ACC112 (cell line): ENCODE results near the gene KLK7.

ENCODE experiments used
- H2AFZ ChIP-seq: fragments of 200-600 bp; sonication (generic); one replicate; pipeline ENCODE4 v1.6.0; 2017; ENCODE audit warnings: antibody characterized with exemption, low read length; ENCODE audit not compliant: unreplicated experiment
- H3K27ac ChIP-seq: fragments of 200-600 bp; sonication (generic); 2 replicates; pipeline ENCODE4 v1.5.1; 2014; ENCODE audit warnings: low read depth, mild to moderate bottlenecking, antibody characterized with exemption, low read length, moderate library complexity
- H3K27me3 ChIP-seq: fragments of 200-600 bp; sonication (generic); 2 replicates; pipeline ENCODE4 v1.6.1; 2014; ENCODE audit warnings: mild to moderate bottlenecking, antibody characterized with exemption, low read length, moderate library complexity, mixed read lengths; ENCODE audit not compliant: insufficient read depth
- H3K36me3 ChIP-seq: fragments of 200-600 bp; sonication (generic); 2 replicates; pipeline ENCODE4 v1.6.1; 2016; ENCODE audit warnings: mild to moderate bottlenecking, antibody characterized with exemption, low read length, moderate library complexity, mixed read lengths; ENCODE audit not compliant: insufficient read depth
- H3K4me1 ChIP-seq: fragments of 200-600 bp; sonication (generic); one replicate; pipeline ENCODE4 v1.6.1; 2016; ENCODE audit warnings: low read length, mixed read lengths; ENCODE audit not compliant: insufficient read depth, unreplicated experiment, control insufficient read depth
- H3K4me3 ChIP-seq: fragments of 200-600 bp; sonication (generic); 2 replicates; pipeline ENCODE4 v1.5.1; 2014; ENCODE audit warnings: mild to moderate bottlenecking, low read depth, low read length
- H3K79me2 ChIP-seq: fragments of 200-600 bp; sonication (generic); one replicate; pipeline ENCODE4 v1.6.0; 2016; ENCODE audit warnings: low read length; ENCODE audit not compliant: control insufficient read depth, unreplicated experiment, insufficient read depth

The KLK7 gene

DNA sequence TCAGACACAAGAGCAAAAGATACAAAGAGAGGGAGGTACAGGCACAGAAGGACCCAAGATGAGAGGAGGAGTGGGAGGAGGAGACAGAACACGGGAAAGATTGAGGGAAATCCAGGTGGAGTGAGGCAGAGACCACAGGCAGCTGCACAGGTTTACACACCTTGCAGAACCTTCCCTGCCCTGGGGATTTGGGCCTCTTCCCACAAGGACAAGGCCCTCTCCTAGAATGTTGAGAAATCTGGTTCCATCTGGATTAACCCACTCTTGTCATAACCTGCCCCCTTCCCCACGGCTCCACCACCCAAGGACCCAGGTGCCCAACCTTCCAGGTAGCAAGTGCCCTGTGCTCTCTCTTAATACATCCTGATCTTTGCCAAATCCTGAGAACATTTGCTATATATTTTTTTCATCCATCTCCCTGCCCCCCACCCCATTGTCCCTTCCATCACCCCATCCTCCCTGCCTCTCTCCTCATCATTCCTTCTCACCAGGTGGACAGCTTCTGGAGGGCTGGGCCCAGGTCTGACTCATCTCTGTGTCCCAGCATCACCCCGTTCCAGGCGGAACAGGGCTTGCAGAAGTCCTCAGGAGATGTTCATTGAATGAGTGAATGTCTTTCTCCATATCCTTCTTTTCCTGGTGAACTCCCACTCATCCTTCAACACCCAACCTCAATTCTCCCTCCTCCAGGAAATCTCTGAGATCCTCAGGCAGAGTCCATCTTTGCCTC, 26.5 kb upstream of the KLK7 start:
- peaks cover 38% of the 10 kb centered on the region; the same call in 1 of the 2 replicates for H3K27me3 ChIP-seq
- H3K27ac ChIP-seq = no peak overlapping the region
- no peak overlapping the region for H2AFZ ChIP-seq
- no peaks in the 10 kb centered on the region for H3K79me2 ChIP-seq
- H3K4me1 ChIP-seq = no peaks in the 10 kb centered on the region
- no peaks in the 10 kb centered on the region for H3K36me3 ChIP-seq
- H3K4me3 ChIP-seq = no peak overlapping the region

DNA sequence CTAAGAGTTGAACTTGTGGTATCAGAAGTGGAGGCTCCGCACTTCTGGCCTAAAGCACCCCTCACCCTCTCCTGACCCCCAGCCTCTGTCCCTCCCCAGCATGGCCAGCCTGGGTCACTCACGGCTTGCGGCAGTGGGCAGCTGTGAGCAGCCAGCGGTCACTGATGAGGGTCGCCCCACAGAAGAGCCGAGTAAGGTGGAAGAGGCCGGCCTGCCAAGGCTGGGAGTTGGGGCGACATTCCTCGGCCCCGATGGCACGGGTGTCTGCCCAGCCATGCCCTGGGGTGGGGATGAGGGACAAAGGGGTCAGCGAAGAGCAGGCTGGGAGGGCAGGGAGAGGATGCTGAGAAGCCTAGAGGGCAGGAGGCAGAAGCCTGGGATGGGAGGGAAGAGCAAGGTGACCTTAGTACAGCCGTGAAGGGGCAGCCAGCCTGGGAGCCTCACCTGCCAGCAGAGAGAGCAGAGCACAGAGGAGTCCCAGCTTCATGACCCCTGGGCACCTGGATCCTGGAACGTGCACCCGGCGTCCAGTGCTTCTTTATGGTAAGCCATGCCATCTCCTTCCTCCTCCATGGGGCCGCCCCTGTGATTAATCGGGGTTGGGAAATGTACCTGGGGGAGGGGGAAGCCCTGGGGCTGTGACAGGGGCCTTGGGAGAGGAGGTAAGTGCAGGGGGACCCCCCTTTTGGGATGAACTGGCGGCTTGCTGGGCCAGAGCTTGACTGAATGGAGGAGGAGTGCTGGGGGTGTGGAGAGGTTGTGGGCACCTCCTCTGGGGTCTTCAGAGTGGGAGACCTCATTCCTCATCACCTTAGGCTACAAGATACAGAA, 25.6 kb upstream of the KLK7 start:
- Histone ChIP-seq H2AFZ (no peak overlapping the region), H3K27ac (no peak overlapping the region), H3K27me3 (peaks cover 36% of the 10 kb centered on the region; the same call in 1 of the 2 replicates), H3K4me3 (no peak overlapping the region), H3K36me3 (no peaks in the 10 kb centered on the region), H3K79me2 (no peaks in the 10 kb centered on the region), H3K4me1 (no peaks in the 10 kb centered on the region)

DNA sequence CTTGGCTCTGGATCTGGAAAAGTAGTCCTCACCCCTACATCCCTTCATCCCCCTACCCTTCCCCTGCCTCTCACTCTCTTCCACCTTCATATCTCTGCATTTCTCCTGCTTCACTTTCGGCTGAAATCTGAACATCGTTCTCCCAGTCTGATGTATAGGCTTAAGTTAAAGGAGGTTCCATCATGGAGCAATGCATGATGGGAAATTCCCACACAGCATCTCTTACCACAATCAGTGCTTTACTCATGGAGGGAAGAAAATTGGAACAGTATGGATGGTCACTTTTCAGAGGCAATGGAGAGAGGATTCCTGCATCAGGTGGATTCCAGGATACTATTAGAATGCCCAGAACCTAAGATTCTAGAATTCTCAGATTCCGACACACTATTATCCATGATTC, 23.8 kb upstream of the KLK7 start:
- Histone ChIP-seq H3K27ac (no peak overlapping the region), H3K4me3 (no peak overlapping the region), H3K36me3 (no peaks in the 10 kb centered on the region), H3K79me2 (no peaks in the 10 kb centered on the region), H3K4me1 (no peaks in the 10 kb centered on the region), H3K27me3 (peaks cover 30% of the 10 kb centered on the region; the same call in 1 of the 2 replicates), H2AFZ (no peak overlapping the region)

DNA sequence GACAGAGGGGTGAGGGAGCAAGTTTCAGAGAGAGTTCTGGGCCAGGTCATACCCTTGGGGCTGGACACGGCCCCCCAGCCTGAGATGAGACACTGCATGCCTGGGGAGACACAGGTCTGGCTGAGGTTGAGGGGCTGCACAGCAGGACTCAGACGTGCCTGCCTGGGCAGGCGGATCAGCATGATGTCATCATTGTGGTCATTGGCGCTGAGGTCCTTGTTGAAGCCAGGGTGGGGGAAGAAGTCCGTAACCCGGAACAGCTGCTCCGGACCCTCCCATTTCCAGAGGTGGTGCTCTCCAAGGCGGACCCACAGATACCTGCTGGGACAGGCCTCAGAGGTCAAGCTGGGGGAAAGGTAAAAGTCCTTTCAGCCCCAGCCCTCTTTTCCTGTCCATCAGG, 22.7 kb upstream of the KLK7 start:
- no peaks in the 10 kb centered on the region for H3K79me2 ChIP-seq
- no peaks in the 10 kb centered on the region for H3K4me1 ChIP-seq
- H3K4me3 ChIP-seq = no peak overlapping the region
- H2AFZ ChIP-seq = no peak overlapping the region
- H3K36me3 ChIP-seq = no peaks in the 10 kb centered on the region
- H3K27ac ChIP-seq = no peak overlapping the region
- peaks cover 30% of the 10 kb centered on the region; the same call in 1 of the 2 replicates for H3K27me3 ChIP-seq

DNA sequence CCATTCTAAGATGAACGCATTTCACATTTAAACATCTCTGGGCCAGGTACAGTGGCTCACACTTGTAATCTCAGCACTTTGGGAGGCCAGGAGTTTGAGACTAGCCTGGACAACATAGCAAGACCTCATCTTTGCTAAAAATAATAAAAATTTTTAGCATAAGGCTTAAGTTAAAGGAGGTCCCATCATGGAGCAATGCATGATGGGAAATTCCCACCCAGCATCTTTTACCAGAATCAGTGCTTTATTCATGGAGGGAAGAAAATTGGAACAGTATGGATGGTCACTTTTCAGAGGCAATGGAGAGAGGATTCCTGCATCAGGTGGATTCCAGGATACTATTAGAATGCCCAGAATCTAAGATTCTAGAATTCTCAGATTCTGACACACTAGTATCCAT, 21.5 kb upstream of the KLK7 start:
- H3K27ac ChIP-seq = no peak overlapping the region

DNA sequence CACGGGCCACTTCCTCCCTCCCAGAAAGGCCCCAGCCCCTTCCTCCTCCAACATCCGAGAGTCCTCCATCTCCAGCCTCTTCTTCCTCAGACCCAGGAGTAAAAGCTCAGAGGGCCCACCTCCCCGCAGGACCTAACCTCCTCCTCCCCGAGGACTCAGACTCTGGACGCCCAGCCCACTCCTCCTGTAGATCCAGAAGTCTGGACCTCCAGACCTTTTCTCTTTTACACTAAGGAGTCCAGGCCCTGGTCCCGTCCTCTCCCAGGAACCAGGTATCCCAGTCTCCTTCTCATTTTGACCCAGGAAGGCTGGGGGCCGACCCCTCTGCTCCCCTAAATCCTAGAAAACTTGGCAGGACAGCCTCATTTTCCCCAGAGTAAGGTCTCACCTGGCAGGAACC, 19.6 kb upstream of the KLK7 start:
- no peak overlapping the region for H3K27ac ChIP-seq
- no peak overlapping the region for H2AFZ ChIP-seq
- H3K79me2 ChIP-seq = no peaks in the 10 kb centered on the region
- H3K4me1 ChIP-seq = no peaks in the 10 kb centered on the region
- H3K4me3 ChIP-seq = no peak overlapping the region
- H3K27me3 ChIP-seq = peaks cover 34% of the 10 kb centered on the region
- H3K36me3 ChIP-seq = no peaks in the 10 kb centered on the region

More for the DNA sequence above, 21.5 kb upstream of the KLK7 start:
- H3K27me3 ChIP-seq = peaks cover 35% of the 10 kb centered on the region; the same call in 1 of the 2 replicates
- H3K4me1 ChIP-seq = no peaks in the 10 kb centered on the region
- H3K36me3 ChIP-seq = no peaks in the 10 kb centered on the region
- H3K4me3 ChIP-seq = no peak overlapping the region
- H3K79me2 ChIP-seq = no peaks in the 10 kb centered on the region
- no peak overlapping the region for H2AFZ ChIP-seq

GRCh38 chr19:51002542-51003311, 19.0 kb upstream of the KLK7 start:
- no peak overlapping the region for H3K4me3 ChIP-seq
- H2AFZ ChIP-seq = no peak overlapping the region
- H3K4me1 ChIP-seq = no peaks in the 10 kb centered on the region
- H3K79me2 ChIP-seq = no peaks in the 10 kb centered on the region
- no peak overlapping the region for H3K27ac ChIP-seq
- peaks cover 34% of the 10 kb centered on the region for H3K27me3 ChIP-seq
- H3K36me3 ChIP-seq = no peaks in the 10 kb centered on the region

DNA sequence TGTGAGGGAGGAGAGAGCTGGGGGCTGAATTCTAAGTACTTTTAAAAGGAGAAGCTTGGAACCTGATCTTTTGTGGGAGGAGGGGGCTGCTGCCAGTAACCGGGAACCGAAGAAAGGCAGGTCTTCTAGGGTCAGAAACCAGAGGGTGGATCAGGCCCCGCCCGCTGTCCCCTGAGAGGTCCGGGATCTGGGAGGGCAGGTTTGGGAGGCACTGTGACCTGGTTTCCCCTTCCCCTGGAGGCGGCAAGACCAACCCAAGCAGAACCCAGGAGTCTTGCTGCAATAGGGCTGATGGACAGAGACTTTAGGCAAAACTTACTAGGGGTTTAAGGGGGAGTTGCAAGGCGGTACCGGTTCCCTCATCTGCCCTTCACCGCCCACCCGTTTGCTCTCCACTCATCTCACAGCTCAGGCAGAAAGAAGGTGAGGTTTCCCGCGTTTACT, 18.4 kb upstream of the KLK7 start:
- no peaks in the 10 kb centered on the region for H3K4me1 ChIP-seq
- no peaks in the 10 kb centered on the region for H3K79me2 ChIP-seq
- no peak overlapping the region for H3K27ac ChIP-seq
- H2AFZ ChIP-seq = no peak overlapping the region
- H3K27me3 ChIP-seq = peaks cover 28% of the 10 kb centered on the region
- H3K36me3 ChIP-seq = no peaks in the 10 kb centered on the region
- no peak overlapping the region for H3K4me3 ChIP-seq

DNA sequence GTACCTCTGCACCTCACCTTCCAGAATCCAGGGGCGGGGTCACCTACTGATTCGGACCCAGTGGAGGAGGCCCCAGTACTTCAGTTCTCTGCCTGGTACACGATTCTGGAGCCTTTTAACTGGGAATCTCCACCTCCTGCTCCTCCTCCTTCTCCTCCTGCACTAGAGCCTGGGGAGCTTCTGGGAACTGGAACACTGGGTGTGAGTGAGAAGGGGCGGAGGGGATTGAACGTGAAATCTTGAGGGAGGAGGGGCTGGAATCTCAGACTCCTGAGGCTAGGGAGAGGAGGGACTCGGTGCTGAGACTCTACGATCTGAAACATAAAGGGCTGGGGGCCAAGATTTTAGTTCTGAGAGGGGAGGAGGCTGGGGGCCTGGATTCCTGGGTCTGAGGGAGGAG, 17.8 kb upstream of the KLK7 start, which contains the start of gene KLK8:
Gene KLK8, minus strand, starts transcription at position 90 of the 400 bp plus-strand sequence. CDS start 437 bp downstream, outside the sequence.
- Histone ChIP-seq H3K4me3 (no peak within 1 kb of the TSS), H3K27me3 (peaks cover 29% of the 10 kb centered on the region), H3K36me3 (no peaks in the 10 kb centered on the region), H3K27ac (no peak within 1 kb of the TSS), H3K79me2 (no peaks in the 10 kb centered on the region), H3K4me1 (no peaks in the 10 kb centered on the region), H2AFZ (no peak within 1 kb of the TSS)

DNA sequence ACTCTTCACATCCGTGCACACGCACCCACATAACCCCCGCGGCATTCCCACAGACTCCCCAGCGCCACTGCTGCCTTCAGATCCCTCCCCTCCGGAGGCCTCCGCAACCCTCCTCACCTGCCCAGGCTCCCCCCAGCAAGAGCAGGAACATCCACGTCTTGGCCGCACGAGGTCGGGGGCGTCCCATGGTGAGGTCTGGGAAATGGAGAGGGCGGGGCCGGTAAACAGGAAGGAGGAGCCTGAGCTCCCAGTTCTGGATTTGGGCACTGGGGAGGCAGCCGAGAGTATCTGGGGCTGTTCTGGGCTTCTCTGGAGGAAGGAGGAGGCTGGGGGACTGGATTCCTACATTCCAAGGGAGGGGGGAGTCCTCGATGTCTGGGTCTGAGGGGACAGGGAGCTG, 17.3 kb upstream of the KLK7 start:
- Histone ChIP-seq H3K4me3 (no peak overlapping the region), H3K27ac (no peak overlapping the region), H3K36me3 (no peaks in the 10 kb centered on the region), H3K79me2 (no peaks in the 10 kb centered on the region), H3K27me3 (peaks cover 24% of the 10 kb centered on the region), H3K4me1 (no peaks in the 10 kb centered on the region), H2AFZ (no peak overlapping the region)
